ENCODE results near the gene GPR84. TPM values are rescaled to one million over a fixed set of nuclear protein-coding genes. Genes with fewer than 3 reads are reported as not detected.

GPR84 gene
- total and polyA plus RNA-seq, 10 of the 15 experiments (the other 5 are each of a cell fraction or from before 2014, with no cell fraction given), result 0.37 to 4.7 (median 2.6) TPM

GRCh38 chr12:54352891-54353874, 11.1 kb downstream of the GPR84 start (continued):
- TF ChIP-seq IRF4 (IDR thresholded peaks at IDR 0.05; ENCODE audit: low read depth, low read length) (no peak), SIN3A (IDR thresholded peaks at IDR 0.05; ENCODE audit: low read depth, low read length) (no peak), CREB1 (IDR thresholded peaks at IDR 0.05; ENCODE audit: low read depth) (no peak), KLF5 (IDR thresholded peaks at IDR 0.05; ENCODE audit: partially characterized antibody) (no peak), MYB (IDR thresholded peaks at IDR 0.05; ENCODE audit: borderline replicate concordance, low read depth, low read length) (no peak), RAD21 (IDR thresholded peaks at IDR 0.05; ENCODE audit: insufficient read depth, low read depth, low read length) (no peak), CEBPZ (IDR thresholded peaks at IDR 0.05; ENCODE audit: low read depth, low read length) (no peak), TCF7 (IDR thresholded peaks at IDR 0.05; ENCODE audit: borderline replicate concordance) (no peak)

All from GM12878 (cell line).